Ramos (cell line): ENCODE results near the gene FILIP1.
"Not testable (repeated sequence)": the region's sequence is repeated elsewhere in the genome, so short reads cannot be mapped to it uniquely, and the experiment has no call there.

Source experiments
- in situ Hi-C: fragments of 300-500 bp; cut with MboI; formaldehyde crosslinking; loops from one replicate; pipeline ENCODE4 v1.14.3; 2022; ENCODE audit warnings: low sequenced_read_pairs; ENCODE audit not compliant: unreplicated experiment

The FILIP1 gene

DNA sequence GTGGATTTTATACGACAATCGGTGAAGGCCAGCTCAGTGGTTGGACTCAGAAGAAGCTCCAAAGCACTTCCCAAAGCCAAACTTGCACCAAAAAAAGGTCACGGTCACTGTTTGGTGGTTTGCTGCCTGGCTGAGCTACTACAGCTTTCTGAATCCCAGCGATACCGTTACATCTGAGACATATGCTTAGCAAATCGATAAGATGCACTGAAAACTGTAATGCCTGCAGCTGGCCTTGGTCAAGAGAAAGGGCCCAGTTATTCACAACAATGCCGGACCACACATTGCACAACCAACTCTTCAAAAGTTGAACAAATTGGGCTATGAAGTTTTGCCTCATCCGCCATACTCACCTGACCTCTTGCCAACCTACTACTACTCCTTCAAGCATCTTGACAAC, 70.2 kb downstream of the FILIP1 start:
- in situ Hi-C loops, result no loop called here

DNA sequence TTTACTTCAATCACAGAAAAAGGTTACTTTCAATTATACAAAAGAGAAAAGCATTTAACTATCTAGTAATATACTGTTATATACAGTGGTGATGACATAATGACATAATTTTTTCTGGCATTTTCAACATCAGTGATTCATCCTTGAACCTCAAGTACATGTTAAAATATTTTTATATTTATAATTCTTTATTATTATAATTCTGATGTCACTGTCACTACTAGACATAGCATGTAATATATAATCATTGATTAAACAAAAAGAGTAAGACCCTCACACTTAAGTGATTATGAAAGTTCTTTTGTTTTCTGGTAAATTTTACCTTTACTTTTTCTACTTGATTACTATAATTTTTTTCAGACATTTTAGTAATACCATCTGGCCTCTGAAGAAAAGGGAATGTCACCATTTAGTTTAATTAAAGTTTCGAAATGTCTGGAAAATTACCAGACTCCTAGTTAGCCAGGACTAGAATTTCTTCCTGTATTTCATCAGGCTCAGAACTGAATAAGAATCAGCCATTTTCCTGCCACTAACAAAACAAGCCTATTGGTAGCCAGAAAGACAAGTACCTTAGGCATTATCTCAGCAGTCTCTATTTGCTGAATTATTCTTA, 71.5 kb downstream of the FILIP1 start:
- in situ Hi-C loops, result no loop called here

DNA sequence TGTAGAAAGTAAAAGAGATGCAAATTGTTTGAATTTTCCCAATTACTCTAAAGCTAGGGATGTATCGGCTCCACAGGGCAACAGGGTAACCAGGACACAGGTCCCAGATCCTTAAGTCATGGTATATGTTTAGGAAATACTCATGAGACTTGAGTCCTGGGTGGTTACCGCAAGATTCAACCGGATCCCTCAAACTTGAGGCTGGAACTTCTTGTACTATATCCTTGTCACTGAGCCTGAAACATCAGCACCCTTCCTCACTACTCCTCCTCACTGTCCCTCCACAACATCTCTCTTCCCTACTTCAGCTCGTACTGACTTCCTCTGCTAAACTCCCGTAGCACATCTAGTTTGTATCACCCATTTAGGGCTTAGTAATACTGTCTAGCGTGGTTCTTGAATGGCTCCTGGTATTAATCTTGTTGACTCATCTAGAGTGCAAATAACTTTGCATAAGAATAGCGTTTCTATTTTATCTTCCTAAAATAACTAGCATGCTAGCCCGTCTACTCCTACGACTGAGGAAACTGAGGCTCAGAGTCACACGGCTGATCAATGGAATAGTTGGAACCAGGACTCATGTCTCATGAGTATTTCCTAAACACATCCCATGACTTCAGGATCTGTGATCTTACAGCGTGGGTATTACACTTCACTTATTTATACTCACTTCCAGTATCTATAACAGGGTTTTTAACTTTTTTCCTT, 72.1 kb downstream of the FILIP1 start:
- in situ Hi-C loops, result no loop called here

DNA sequence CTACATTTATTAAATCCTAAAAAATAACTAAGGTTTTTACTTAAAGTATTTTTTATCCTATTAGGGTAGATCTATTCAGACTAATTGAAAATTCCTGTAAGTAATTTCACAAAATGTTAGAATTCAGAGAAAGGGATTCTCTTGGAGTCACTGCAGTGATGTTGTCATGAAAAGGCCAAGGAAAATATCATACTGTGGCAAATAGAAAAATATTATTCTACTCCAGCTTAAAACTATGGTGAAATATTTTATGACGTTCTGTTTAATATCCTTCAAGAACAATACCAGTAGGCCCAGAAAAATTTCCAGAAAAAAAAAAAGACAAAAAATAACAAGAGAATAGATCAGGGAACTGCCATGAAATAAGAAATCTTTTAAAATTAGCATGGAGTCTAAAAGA, 73.6 kb downstream of the FILIP1 start:
- in situ Hi-C loops, result no loop called here

DNA sequence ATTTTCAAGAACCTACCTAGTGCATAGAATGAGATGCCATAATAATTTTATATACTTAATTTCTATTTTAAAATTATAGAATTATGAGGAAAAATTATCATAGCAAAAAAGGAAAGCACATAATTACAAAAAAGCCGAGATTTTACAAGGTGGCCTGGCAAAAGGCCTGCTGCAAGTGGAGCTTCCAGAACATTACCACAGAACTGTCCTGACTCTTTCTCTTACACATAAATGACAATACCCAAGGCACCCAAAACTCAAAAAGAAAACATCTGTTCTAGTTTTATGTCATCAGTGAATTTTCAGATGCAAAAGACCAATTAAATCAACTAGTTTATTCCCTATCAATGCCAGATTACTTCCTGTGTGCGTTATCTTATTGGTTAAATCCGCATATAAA, 74.2 kb downstream of the FILIP1 start:
- in situ Hi-C loops, result no loop called here

DNA sequence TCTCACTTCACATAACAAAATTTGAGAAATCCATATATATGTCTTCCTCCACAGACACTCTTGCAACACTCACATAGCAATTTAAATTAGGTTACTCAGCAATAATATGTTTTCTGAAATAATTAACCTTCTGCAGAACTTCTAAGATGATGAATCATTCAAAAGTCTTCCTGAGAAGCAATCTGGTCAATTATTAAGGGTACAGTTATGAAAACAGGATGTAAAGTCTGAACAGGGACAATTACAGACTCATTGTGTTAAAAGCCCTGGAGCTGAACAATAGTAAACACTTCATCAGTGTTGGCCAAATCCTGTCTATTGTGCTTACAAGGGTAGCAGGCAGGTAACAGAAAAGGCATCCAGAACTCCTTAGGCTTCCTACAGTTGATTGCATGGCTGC, 75.4 kb downstream of the FILIP1 start:
- in situ Hi-C loops, result no loop called here

DNA sequence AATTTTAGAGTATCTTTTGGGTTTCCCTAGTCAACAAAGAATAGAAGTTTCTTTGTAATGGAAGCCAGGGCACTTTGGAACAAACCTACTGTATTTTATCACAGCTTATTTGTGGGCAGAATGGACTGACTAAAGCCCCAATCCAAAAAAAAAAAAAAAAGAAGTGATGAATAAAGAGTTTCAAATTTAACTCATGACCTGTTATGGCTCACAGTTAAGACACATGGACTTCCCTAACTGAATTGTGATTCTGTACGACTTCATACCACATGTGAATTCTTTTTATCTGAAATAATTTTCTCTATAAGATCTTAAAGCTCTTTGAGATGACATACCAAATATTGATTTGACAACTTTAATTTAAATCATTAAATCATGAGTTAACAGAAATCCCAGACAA, 77.2 kb downstream of the FILIP1 start:
- in situ Hi-C loops, result no loop called here

DNA sequence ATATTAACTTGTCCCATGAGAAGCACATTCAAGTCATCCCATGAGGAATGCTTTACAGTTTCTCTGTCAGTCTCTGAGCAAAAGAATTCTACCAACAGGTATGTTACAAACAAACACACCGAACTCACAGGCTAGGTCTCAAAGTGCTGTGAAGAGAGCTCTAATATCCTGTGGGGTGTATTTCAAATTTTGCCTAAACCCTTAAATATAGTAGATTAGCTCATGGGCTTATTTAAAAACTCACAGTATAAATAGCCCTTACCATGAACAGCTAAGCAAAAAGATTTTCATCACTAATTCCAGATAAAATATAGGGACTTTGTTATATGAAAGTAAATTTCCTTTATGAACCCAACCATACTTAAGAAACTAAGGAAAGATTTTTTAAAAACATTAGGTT, 77.8 kb downstream of the FILIP1 start:
- in situ Hi-C loops, result no loop called here

DNA sequence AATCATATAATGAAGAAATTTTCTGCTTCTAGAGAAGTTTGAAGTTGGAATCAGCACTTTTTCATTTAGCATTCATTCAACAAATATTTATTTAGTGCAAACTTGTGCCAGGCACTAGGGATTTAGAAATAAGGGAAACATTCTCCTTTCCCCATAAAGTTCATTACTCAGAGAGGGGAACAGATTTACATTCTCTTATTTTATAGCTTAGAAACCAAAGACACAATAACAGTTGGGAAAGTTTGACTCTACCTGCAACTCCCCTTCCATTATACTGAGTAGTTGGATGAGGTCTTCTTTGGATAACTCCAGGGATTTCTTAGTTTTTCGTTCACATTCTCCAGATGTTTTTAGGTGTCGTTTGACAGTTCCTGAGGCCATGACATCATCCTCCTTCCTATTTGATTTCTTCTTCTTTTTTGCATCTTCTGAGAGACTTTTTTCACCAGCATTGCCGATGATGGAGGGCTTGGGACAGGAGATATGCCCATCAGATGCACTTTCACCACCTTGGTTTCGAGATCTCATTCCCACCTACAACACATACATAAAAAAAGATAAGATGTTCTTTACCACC, 79.1 kb downstream of the FILIP1 start:
- in situ Hi-C loops, result no loop called here

DNA sequence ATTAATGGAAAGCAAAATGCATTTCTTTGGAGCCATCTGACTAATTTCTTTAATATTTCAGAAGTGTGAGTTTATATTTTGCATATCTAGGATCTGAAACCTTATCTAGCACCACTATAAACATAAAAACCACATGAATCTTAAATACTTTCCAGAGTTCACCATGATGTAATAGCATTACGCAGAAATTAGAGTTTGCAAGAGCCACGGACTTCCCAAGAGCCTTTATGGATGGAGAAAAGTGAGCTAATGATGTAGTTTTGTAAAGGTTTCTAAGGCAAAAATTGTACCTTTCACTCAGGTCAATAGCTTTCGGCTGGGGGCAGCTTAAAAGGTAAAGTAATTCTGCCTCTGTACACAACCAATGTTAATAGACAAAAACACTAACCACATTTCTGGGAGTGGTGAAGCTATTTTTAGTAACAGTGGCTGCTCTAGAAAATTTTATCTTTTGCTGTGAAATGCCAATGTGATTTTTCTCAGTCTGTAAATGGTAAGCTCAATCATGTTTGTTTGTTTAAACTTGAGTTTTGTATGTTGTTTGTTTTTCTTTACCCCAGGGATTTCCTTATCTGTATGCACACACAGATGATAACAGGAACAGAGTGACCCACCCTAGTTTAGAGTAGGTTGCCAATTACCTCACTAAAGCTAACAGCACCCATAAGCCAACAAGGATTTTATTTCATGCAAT, 80.5 kb downstream of the FILIP1 start:
- in situ Hi-C loops, result no loop called here

DNA sequence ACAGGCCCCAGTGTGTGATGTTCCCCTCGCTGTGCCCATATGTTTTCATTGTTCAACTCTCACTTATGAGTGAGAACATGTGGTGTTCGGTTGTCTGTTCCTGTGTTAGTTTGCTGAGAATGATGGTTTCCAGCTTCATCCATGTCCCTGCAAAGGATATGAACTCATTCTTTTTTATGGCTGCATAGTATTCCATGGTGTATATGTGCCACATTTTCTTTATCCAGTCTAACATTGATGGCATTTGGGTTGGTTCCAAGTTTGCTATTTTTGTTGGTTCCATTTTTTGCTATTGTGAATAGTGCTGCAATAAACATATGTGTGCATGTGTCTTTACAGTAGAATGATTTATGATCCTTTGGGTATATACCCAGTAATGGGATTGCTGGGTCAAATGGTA, 83.0 kb downstream of the FILIP1 start:
- in situ Hi-C loops, result not testable (repeated sequence)

DNA sequence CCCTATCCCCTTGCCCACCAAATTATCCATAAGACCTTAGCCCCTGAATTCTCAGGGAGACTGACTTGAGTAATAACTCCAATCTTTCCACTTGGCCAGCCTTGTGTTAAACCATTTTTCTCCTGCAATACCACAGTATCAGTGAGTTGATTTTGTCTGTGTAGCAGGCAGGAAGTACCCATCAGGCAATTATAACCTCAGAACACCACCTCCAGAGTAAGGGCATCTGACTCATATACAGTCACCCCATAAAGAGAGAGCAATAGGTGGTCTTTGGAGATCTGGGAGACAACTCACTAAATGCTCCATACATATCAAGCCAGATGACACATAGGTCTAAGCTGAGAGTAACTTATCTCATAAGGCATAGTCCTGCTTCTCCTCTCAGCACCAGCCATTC, 83.7 kb downstream of the FILIP1 start:
- in situ Hi-C loops, result no loop called here

DNA sequence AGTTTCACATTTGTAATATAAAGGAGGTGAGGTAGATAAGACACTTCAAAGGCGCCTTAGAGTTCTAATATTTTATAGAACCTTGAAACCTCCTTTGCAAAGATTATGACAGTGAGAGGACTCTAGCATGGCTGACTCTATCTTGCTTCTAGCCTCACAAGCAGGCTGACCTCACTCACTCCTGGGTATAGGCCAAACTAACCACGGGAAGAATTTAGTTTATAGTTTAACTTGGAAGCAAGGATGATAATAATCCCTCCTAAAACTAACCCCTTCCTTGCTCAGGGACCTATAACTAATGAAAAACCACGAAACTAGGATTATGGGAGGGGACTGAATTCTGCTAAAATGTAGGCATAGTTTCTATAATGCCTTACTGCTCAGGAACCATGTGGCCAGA, 84.3 kb downstream of the FILIP1 start:
- in situ Hi-C loops, result no loop called here

DNA sequence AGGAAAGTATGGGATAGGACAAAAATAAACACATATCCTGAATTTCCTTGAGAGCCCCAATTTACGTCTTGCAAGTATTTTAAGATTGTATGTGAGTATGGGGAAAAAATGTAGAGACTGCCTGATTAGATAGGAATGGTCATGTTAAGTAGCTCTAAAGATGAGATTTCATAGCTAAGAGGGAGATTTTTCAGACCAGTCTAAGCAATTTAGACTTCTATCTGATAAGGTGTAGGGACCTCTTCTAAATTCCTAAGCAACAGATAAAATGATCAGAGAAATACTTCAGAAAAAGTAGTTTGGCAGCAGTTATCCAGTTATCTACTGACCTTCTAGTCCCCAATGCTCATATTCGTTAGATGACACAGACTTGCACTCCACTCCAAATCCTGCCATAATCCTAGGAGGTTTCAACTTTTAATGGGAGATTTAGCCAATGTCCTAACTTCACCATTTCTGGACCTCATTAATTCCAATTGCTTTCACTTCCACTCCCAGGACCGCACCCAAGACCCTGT, 90.0 kb downstream of the FILIP1 start:
- in situ Hi-C loops, result no loop called here

DNA sequence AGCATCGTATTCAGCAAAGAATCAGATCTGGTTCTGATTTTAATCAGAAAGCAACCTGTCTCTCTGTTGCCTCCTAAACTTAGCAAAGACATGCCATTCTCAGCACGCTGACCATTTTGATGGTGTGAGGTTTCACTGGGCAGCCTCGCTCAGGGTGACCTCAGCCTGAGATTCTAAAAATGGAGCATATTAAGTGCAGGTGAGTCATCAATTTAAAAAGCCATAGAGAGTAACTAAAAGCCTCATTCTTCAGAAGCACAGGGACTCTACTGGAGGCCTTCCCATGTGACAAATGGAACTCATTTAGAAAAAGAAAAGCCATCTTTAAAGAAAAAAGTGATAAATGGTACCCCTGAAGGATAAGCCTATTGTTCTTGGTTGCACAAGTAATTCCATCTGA, 91.3 kb downstream of the FILIP1 start:
- in situ Hi-C loops, result no loop called here

DNA sequence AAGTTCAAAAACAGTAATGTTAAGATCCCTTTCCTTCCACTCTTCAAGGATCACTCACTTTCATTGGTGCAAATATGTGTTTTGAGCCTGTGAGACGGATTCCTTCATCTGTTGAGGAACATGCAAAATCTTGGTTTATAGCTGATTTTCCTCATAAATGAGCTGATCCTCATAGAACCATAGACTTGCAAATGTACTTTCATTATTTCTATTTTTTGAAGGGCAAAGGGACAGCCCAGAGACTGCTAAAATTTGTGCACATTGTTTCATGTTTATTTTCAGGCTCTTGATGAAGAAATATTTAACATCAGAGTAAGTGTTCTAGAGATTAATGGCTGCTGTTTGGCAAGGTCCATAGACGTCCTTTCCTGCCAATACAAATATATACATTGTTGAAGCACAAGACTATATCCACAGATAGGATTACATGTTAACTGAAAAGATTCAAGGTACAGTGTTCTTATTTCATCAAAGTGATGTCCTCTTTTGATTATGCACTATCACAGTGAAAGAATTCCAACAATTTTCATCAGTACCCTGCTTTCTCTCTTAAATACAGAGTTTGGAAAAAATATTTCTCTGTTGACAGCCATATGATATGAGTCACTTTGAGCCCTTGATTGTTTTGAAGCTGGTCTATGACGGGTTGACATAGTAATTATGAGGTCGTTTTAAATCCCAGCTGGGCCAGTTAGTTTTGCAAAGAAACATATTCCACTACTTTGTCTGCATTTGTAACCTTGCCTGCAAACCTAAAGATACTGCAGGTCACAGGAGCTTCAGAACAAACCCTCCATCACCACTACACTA, 95.7 kb downstream of the FILIP1 start:
- in situ Hi-C loops, result no loop called here

DNA sequence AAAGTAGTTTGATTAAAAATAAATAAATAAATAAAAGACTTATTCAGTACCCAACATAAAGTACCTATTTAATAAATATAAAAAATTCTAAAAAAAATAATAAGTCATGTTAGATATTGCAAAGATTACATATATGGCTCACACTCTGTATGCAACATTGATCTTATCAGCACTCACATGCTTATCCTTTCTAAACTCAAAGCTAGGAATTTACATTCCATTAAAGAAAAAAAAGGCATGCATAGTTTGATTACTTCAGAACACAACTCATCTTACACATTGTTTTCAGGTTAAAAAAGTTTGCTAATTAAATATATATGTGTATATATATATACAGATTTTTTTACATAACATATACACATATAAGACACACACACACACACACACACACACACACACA, 96.4 kb downstream of the FILIP1 start:
- in situ Hi-C loops, result no loop called here

DNA sequence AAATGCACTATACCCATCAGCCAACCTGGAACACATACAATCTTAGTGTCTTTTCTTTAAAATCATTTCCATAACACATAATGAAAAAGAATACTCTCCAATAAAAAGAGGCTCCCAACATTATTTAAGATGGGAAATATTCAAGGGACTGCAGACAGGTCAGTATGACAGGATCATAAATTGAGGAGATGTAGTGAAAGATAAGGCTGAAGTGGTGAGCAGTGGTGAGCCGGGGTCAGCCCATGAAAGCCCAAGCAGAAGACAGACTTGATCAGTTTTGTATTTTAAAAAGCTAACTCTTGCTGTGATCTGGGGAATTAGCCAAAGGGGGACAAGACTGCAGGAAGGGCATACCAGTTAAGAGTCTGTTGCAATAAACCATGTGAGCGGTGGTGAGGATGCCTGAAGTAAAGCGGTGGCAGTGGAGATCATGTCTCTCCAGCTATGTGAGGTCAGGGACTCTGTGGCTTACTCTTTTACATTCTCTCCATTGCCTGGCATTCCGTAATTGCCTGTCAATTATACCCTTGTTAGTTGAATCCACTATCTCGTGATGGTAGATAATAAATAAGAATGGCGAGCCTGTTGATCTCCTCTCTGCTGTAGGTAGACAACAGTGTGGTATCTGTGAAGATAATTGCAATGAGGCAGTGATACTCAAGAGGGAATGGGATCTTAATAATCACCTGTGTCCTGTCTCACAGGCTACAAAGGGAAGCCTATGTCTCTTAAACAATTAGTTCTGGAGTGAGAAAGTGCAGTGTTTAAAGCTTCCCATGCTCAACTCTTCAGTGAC, 97.4 kb downstream of the FILIP1 start:
- in situ Hi-C loops, result no loop called here

DNA sequence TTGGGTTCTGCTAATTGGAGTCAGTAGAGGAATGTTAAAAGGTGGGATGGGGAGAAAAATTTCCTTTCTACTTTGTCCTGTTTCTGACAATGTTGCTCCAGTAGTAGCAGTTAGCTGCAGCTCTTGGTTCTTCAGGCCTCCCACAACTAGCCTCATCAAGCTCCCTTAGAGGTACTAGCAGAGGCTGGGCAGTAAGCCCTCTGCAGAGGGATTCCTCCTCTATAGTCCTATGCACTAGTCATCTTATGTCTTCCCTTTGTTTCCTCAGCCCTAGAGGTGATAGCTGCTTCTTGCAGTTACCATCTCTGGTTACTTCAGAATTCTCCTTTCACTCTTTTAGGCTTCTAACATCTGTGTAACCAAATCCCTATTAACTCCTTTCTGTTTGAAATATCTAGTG, 99.8 kb downstream of the FILIP1 start:
- in situ Hi-C loops, result no loop called here

DNA sequence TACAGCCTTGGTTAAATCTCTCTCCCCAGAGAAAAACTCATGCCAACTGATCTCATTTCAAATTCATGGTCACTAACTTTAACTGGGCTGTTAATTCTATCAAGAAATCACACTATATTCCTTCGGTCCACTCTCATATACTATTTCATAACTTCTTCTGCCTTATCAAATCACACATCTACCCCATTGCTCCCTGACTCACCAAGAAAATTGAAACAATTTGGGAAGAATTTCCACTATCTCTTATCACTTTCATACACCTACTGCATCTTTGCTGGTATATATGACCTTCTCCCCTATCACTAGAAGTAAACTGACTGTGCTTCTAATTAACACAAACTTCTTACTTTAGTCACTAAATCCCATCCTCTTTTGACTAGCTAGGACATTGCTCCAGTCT, 102.3 kb downstream of the FILIP1 start:
- in situ Hi-C loops, result no loop called here
